ENCODE data around the gene AMZ1. TPM values are rescaled to one million over a fixed set of nuclear protein-coding genes. Genes with fewer than 3 reads are reported as not detected.

Gene AMZ1
- total RNA-seq, 1 experiment from 2014 or later: 0.74 TPM

DNA sequence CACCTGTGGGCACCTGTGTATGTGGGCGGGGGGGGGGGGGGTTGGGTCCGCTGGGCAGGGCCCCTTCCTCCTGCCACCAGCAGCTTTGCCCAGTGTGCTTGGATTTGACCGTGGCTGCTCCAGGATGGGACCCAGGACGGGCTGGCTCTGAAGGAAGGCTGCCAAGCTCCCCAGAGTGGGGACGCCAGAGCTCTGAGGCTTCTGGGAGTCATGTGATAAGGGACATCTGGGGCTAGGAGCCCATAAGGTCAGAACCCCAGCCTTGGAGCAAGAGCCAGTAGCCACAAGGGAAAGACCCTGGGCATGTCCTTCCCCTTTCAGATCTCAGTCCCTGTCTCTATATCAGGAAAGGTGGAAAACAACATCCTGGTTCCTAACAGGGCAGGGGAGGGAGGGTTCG is 21.8 kb upstream of the AMZ1 start:
- no peak overlapping the region for H4K91ac ChIP-seq (ENCODE audit: insufficient read length, low read depth, low read length)
- H3K79me1 ChIP-seq (ENCODE audit: insufficient read depth, low read depth, low read length, poor library complexity, severe bottlenecking): no peaks in the 10 kb centered on the region

More for the DNA sequence above, 21.8 kb upstream of the AMZ1 start:
- Histone ChIP-seq H4K20me1 (ENCODE audit: control insufficient read depth, insufficient read depth, insufficient read length) (no peaks in the 10 kb centered on the region), H2BK12ac (ENCODE audit: insufficient read length, low read depth, low read length) (no peak overlapping the region), H4K5ac (ENCODE audit: insufficient read length, low read depth, low read length) (no peak overlapping the region), H3K4me1 (ENCODE audit: insufficient read depth, low read length) (no peaks in the 10 kb centered on the region; the same call in 1 of the 2 replicates), H2AFZ (ENCODE audit: low read length) (no peak overlapping the region), H3K27ac (ENCODE audit: insufficient read length, low read depth, low read length) (no peak overlapping the region), H3K79me2 (ENCODE audit: insufficient read depth, low read length) (no peaks in the 10 kb centered on the region), H3K23me2 (ENCODE audit: insufficient read length, low read depth, low read length, poor library complexity, severe bottlenecking) (no peaks in the 10 kb centered on the region), H3K56ac (ENCODE audit: insufficient read length, low read depth, low read length) (no peak overlapping the region), H3K4ac (ENCODE audit: low read depth, low read length) (no peak overlapping the region), H2BK120ac (ENCODE audit: low read depth, low read length, poor library complexity, severe bottlenecking) (no peak overlapping the region), H2BK5ac (ENCODE audit: insufficient read length, low read length) (no peak overlapping the region), H2BK20ac (ENCODE audit: low read depth, low read length, poor library complexity, severe bottlenecking) (no peak overlapping the region), H3K27me3 (ENCODE audit: insufficient read depth, low read length) (no peaks in the 10 kb centered on the region; the same call in 1 of the 2 replicates), H2AK5ac (ENCODE audit: insufficient read length, low read length) (no peak overlapping the region), H4K8ac (replicated peaks; ENCODE audit: insufficient read length, low read depth, low read length) (no peak overlapping the region), H2BK15ac (ENCODE audit: low read depth, low read length) (no peak overlapping the region), H3K9ac (ENCODE audit: extremely low read depth, insufficient read length, low read length) (no peak overlapping the region), H3K4me2 (ENCODE audit: insufficient read depth, insufficient read length, low read length) (no peak overlapping the region), H3K18ac (ENCODE audit: insufficient read length, low read depth, low read length) (no peak overlapping the region), H3K23ac (ENCODE audit: insufficient read length, low read depth, low read length) (no peak overlapping the region), H3K9me3 (ENCODE audit: control insufficient read depth, low read depth, low read length) (no peaks in the 10 kb centered on the region), H3K14ac (ENCODE audit: insufficient read depth, low read length) (no peak overlapping the region), H3T11ph (ENCODE audit: low read length) (no peak overlapping the region)
- peaks cover 2 to 5% of the 10 kb centered on the region in 2 experiments; a peak in 3 of 5 replicates for H3K9me3 Mint-ChIP-seq
- no CpG with 5 or more reads among the region's 6 CpGs for WGBS (ENCODE audit: extremely low coverage, insufficient read length, low lambda C conversion rate)
- peaks cover 5 to 14% of the 10 kb centered on the region in 2 experiments; a peak in 2 of 4 replicates for H3K4me1 Mint-ChIP-seq
- no peak overlapping the region for H3K4me3 Mint-ChIP-seq
- DNase-seq: no peak
- H3K27me3 Mint-ChIP-seq (ENCODE audit: low read depth): peaks cover 44% of the 10 kb centered on the region
- TF ChIP-seq, protein P1, sequence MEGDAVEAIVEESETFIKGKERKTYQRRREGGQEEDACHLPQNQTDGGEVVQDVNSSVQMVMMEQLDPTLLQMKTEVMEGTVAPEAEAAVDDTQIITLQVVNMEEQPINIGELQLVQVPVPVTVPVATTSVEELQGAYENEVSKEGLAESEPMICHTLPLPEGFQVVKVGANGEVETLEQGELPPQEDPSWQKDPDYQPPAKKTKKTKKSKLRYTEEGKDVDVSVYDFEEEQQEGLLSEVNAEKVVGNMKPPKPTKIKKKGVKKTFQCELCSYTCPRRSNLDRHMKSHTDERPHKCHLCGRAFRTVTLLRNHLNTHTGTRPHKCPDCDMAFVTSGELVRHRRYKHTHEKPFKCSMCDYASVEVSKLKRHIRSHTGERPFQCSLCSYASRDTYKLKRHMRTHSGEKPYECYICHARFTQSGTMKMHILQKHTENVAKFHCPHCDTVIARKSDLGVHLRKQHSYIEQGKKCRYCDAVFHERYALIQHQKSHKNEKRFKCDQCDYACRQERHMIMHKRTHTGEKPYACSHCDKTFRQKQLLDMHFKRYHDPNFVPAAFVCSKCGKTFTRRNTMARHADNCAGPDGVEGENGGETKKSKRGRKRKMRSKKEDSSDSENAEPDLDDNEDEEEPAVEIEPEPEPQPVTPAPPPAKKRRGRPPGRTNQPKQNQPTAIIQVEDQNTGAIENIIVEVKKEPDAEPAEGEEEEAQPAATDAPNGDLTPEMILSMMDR (conservative IDR thresholded peaks at IDR 0.05): no peak
- H3K27ac Mint-ChIP-seq: no peak overlapping the region
- peaks cover 2 to 12% (median 7%) of the 10 kb centered on the region in 3 experiments; a peak in 6 of 7 replicates for H3K36me3 Mint-ChIP-seq (ENCODE audit: insufficient read depth in 1 of 3, low read depth in 3 of 3)

Measured in H9 (cell line).